IMR-90 (cell line): ENCODE data around the gene ANO2. TPM values are rescaled to one million over a fixed set of nuclear protein-coding genes. Genes with fewer than 3 reads are reported as not detected.

ENCODE experiments used
- ATAC-seq: fragments of 200-7000 bp; cut with Tn5 transposase; 2 replicates; pipeline ENCODE4 v1.9.1; 2020; ENCODE audit warnings: low read depth, mild to moderate bottlenecking, moderate library complexity
- BruUV-seq: library from RNA; stranded (reverse); fragments of 400-500 nt; replicated peaks from 2 replicates; lab custom pipeline; 2021; lab: Mats Ljungman, UMichigan
- CTCF ChIA-PET: fragments of 300-600 bp; formaldehyde crosslinking; extraction: SDS; loops from one replicate; lab custom pipeline; 2021; ENCODE audit warnings: antibody characterized with exemption; lab: Yijun Ruan, JAX
- POLR2A ChIA-PET: fragments of 300-600 bp; sonication (Branson Sonifier 250); formaldehyde crosslinking; loops from one replicate; lab custom pipeline; 2022; ENCODE audit warnings: antibody characterized with exemption; ENCODE audit not compliant: unreplicated experiment; lab: Charles Lee
- DNase-seq: peaks from one replicate; pipeline ENCODE4 v3.0.0; 2013
- H2AFZ ChIP-seq: replicated peaks from 2 replicates; pipeline ENCODE3; 2013; ENCODE audit warnings: low read length, mild to moderate bottlenecking; ENCODE audit not compliant: poor library complexity
- H2AK5ac ChIP-seq: 2 replicates; pipeline ENCODE4 v1.6.1; 2013; ENCODE audit warnings: low read depth, low read length, inconsistent platforms
- H2AK9ac ChIP-seq: replicated peaks from 2 replicates; pipeline ENCODE3; 2013; ENCODE audit warnings: mild to moderate bottlenecking, low read depth, low read length, moderate library complexity; ENCODE audit not compliant: poor library complexity
- H2BK120ac ChIP-seq: 2 replicates; pipeline ENCODE4 v1.6.1; 2013; ENCODE audit warnings: low read depth, low read length, inconsistent platforms
- H2BK15ac ChIP-seq: 3 replicates; pipeline ENCODE4 v1.6.1; 2013; ENCODE audit warnings: low read depth, low read length, inconsistent platforms
- H2BK20ac ChIP-seq: 2 replicates; pipeline ENCODE4 v1.6.1; 2013; ENCODE audit warnings: low read depth, mild to moderate bottlenecking, inconsistent platforms, low read length, moderate library complexity
- H2BK5ac ChIP-seq: 2 replicates; pipeline ENCODE4 v1.6.1; 2013; ENCODE audit warnings: mild to moderate bottlenecking, low read depth, low read length, inconsistent platforms; ENCODE audit not compliant: poor library complexity, severe bottlenecking
- H3K14ac ChIP-seq: replicated peaks from 2 replicates; pipeline ENCODE4 v1.6.1; 2013; ENCODE audit warnings: low read depth, low read length, inconsistent platforms
- H3K18ac ChIP-seq: 2 replicates; pipeline ENCODE4 v1.6.1; 2013; ENCODE audit warnings: low read depth, low read length, control low read depth
- H3K23ac ChIP-seq: 2 replicates; pipeline ENCODE4 v1.6.1; 2013; ENCODE audit warnings: low read depth, low read length, inconsistent platforms
- H3K27ac ChIP-seq: 2 replicates; pipeline ENCODE4 v1.5.1; 2013; ENCODE audit warnings: mild to moderate bottlenecking, control low read depth, low read length; ENCODE audit not compliant: insufficient read depth
- H3K27me3 ChIP-seq: 2 replicates; pipeline ENCODE4 v1.6.1; 2013; ENCODE audit warnings: low read length; ENCODE audit not compliant: control insufficient read depth, insufficient read depth
- H3K36me3 ChIP-seq: 2 replicates; pipeline ENCODE4 v1.6.1; 2013; ENCODE audit warnings: low read length, mixed read lengths; ENCODE audit not compliant: control insufficient read depth, insufficient read depth
- H3K4ac ChIP-seq: 2 replicates; pipeline ENCODE4 v1.6.1; 2013; ENCODE audit warnings: low read depth, low read length, inconsistent platforms
- H3K4me1 ChIP-seq: 2 replicates; pipeline ENCODE4 v1.6.1; 2013; ENCODE audit warnings: low read length, mixed read lengths; ENCODE audit not compliant: control insufficient read depth, insufficient read depth
- H3K4me2 ChIP-seq: 2 replicates; pipeline ENCODE4 v1.6.1; 2013; ENCODE audit warnings: low read depth, mild to moderate bottlenecking, control low read depth, low read length, moderate library complexity
- H3K4me3 ChIP-seq: 2 replicates; pipeline ENCODE4 v1.5.1; 2013; ENCODE audit warnings: low read depth, mild to moderate bottlenecking, control low read depth, low read length, moderate library complexity; ENCODE audit not compliant: insufficient read depth
- H3K56ac ChIP-seq: 2 replicates; pipeline ENCODE4 v1.6.1; 2013; ENCODE audit warnings: low read length, inconsistent platforms; ENCODE audit not compliant: insufficient read depth; ENCODE audit errors: extremely low read depth
- H3K79me1 ChIP-seq, 2 experiments: 2 replicates each; pipeline ENCODE4 v1.6.1; 2013; ENCODE audit warnings: low read length in 2 of 2, inconsistent platforms in 1 of 2, low read depth in 1 of 2
- H3K9ac ChIP-seq: 2 replicates; pipeline ENCODE4 v1.6.1; 2013; ENCODE audit warnings: low read depth, low read length, control low read depth
- H3K9me1 ChIP-seq: 2 replicates; pipeline ENCODE4 v1.6.1; 2013; ENCODE audit warnings: low read length, inconsistent platforms; ENCODE audit not compliant: insufficient read depth
- H3K9me3 ChIP-seq: 2 replicates; pipeline ENCODE4 v1.6.1; 2013; ENCODE audit warnings: low read length; ENCODE audit not compliant: control insufficient read depth, insufficient read depth
- H4K20me1 ChIP-seq: 2 replicates; pipeline ENCODE4 v1.6.1; 2013; ENCODE audit warnings: low read length, inconsistent platforms; ENCODE audit not compliant: insufficient read depth
- H4K5ac ChIP-seq: 2 replicates; pipeline ENCODE4 v1.6.1; 2013; ENCODE audit warnings: mild to moderate bottlenecking, low read depth, low read length, control low read depth
- H4K8ac ChIP-seq, 2 experiments: 2 replicates each; pipeline ENCODE4 v1.6.1; 2013; ENCODE audit warnings: low read depth in 2 of 2, low read length in 2 of 2, control low read depth in 1 of 2, inconsistent platforms in 1 of 2
- H4K91ac ChIP-seq: 2 replicates; pipeline ENCODE4 v1.6.1; 2013; ENCODE audit warnings: low read depth, low read length, inconsistent platforms; ENCODE audit not compliant: insufficient read depth
- BHLHE40 ChIP-seq: fragments of 150-350 bp; IDR thresholded peaks from 2 replicates; pipeline ENCODE4 v1.6.1; 2016; ENCODE audit warnings: mild to moderate bottlenecking, low read depth, low read length
- CEBPB ChIP-seq: IDR thresholded peaks from 2 replicates; pipeline ENCODE4 v1.6.1; 2012; ENCODE audit warnings: low read depth, low read length, improper control_type of control experiment
- CHD1 ChIP-seq: IDR thresholded peaks from 2 replicates; pipeline ENCODE4 v1.6.1; 2012; ENCODE audit warnings: low read depth, low read length, improper control_type of control experiment
- FOS ChIP-seq: fragments of 150-350 bp; IDR thresholded peaks from 2 replicates; pipeline ENCODE4 v1.6.1; 2016; ENCODE audit warnings: low read depth, low read length
- MAFK ChIP-seq: IDR thresholded peaks from 2 replicates; pipeline ENCODE4 v1.6.1; 2012; ENCODE audit warnings: low read depth, low read length, improper control_type of control experiment
- MAZ ChIP-seq: IDR thresholded peaks from 2 replicates; pipeline ENCODE4 v1.6.1; 2012; ENCODE audit warnings: low read depth, mild to moderate bottlenecking, low read length, improper control_type of control experiment, moderate library complexity, borderline replicate concordance
- MXI1 ChIP-seq: IDR thresholded peaks from 2 replicates; pipeline ENCODE4 v1.6.1; 2012; ENCODE audit warnings: low read depth, mild to moderate bottlenecking, low read length, moderate library complexity, borderline replicate concordance
- POLR2A ChIP-seq: IDR thresholded peaks from 2 replicates; pipeline ENCODE4 v1.6.1; 2012; ENCODE audit warnings: mild to moderate bottlenecking, low read depth, low read length
- RAD21 ChIP-seq: IDR thresholded peaks from 2 replicates; pipeline ENCODE4 v1.6.1; 2012; ENCODE audit warnings: low read length, improper control_type of control experiment
- RCOR1 ChIP-seq: IDR thresholded peaks from 2 replicates; pipeline ENCODE4 v1.6.1; 2012; ENCODE audit warnings: mild to moderate bottlenecking, low read length, improper control_type of control experiment; ENCODE audit not compliant: insufficient replicate concordance
- RFX5 ChIP-seq: IDR thresholded peaks from 2 replicates; pipeline ENCODE4 v1.8.0; 2012; ENCODE audit warnings: low read depth, mild to moderate bottlenecking, low read length, moderate library complexity
- SMC3 ChIP-seq: fragments of 150-350 bp; IDR thresholded peaks from 2 replicates; pipeline ENCODE4 v1.6.1; 2016; ENCODE audit warnings: low read depth, mild to moderate bottlenecking, antibody characterized with exemption, low read length, moderate library complexity
- WGBS, 2 experiments: methylation state at CpG; one replicate each; pipeline versions ENCODE4 v1.1.5 to v1.1.7; 2013; ENCODE audit warnings: missing lambda C conversion rate in 2 of 2; ENCODE audit not compliant: insufficient read length in 1 of 2; ENCODE audit errors: extremely low coverage in 2 of 2; 5-methylcytosine and 5-hydroxymethylcytosine counted together
- dilution Hi-C: fragments of 300-500 bp; cut with HindIII; formaldehyde crosslinking; loops from one replicate; pipeline ENCODE4 v1.14.3; 2018; ENCODE audit warnings: low sequenced_read_pairs; ENCODE audit not compliant: unreplicated experiment
- in situ Hi-C: fragments of 300-500 bp; cut with MboI; formaldehyde crosslinking; loops from 3 replicates; pipeline ENCODE4 v1.14.3; 2019; ENCODE audit warnings: low sequenced_read_pairs, inconsistent platforms, mixed read lengths
- intact Hi-C: fragments of 100-400 bp; cut with micrococcal nuclease; formaldehyde crosslinking; loops from 2 replicates; pipeline ENCODE4 v1.10.0; 2022
- polyA plus RNA-seq, 3 experiments: library from polyadenylated mRNA; depleted of rRNA; stranded (reverse); fragments of >200 nt; gene quantifications; 2 replicates each; pipeline ENCODE4 v1.2.3, GENCODE V29; 2012; ENCODE audit warnings: low replicate concordance in 1 of 3
- total RNA-seq: library from RNA; depleted of rRNA; stranded (reverse); fragments of >200 nt; gene quantifications from 2 replicates; pipeline ENCODE4 v1.2.3, GENCODE V29; 2012
- TF ChIP-seq, protein P1 (sequence below): conservative IDR thresholded peaks from 2 replicates; pipeline ENCODE4 v1.5.1; 2012; ENCODE audit warnings: mild to moderate bottlenecking, low read depth, low read length, improper control_type of control experiment
- TF ChIP-seq, protein P2 (sequence below): fragments of 150-350 bp; IDR thresholded peaks from 2 replicates; pipeline ENCODE4 v1.6.1; 2016; ENCODE audit warnings: low read depth, mild to moderate bottlenecking, low read length, moderate library complexity, borderline replicate concordance
- TF ChIP-seq, protein P3 (sequence below): fragments of 150-350 bp; IDR thresholded peaks from 2 replicates; pipeline ENCODE4 v1.6.1; 2017; ENCODE audit warnings: mild to moderate bottlenecking, antibody characterized with exemption, low read length, low read depth

ANO2 gene
- total and polyA plus RNA-seq, 2 of the 4 experiments (the other 2 are of a cell fraction) = 0.22 TPM; not detected in 1

- ChIA-PET POLR2A (no interaction called here), CTCF (no interaction called here)
- H2AFZ ChIP-seq = no peak overlapping the region
- H2BK20ac ChIP-seq = no peak overlapping the region
- H3K23ac ChIP-seq = no peak overlapping the region
- H4K91ac ChIP-seq = no peak overlapping the region
- H3K27me3 ChIP-seq = peaks cover 38% of the 10 kb centered on the region
- intact Hi-C loops = no loop called here
- DNase-seq (no peak), ATAC-seq (no peak)
- H3K4me3 ChIP-seq = no peak overlapping the region
- H3K4me2 ChIP-seq = no peak overlapping the region
- H3K79me1 ChIP-seq = no peaks in the 10 kb centered on the region
- BruUV-seq = no TSS peak
- H3K4me1 ChIP-seq = peaks cover 2% of the 10 kb centered on the region; the same call in 1 of the 2 replicates
- no peak overlapping the region for H3K27ac ChIP-seq
- in situ Hi-C loops = no loop called here
- H3K9ac ChIP-seq = no peak overlapping the region
- H3K9me1 ChIP-seq = no peaks in the 10 kb centered on the region
- H3K9me3 ChIP-seq = no peaks in the 10 kb centered on the region
- H2AK9ac ChIP-seq = no peak overlapping the region
- 60% methylated on average over 1 of the region's 7 CpGs; no CpG with 5 or more reads in 1 of the 2 experiments for WGBS, 2 experiments
- dilution Hi-C loops = no loop called here
- TF ChIP-seq POLR2A (no peak), FOS (no peak), MAFK (no peak), MAZ (no peak), BHLHE40 (no peak), RAD21 (no peak), MXI1 (no peak), RFX5 (no peak), CEBPB (no peak), RCOR1 (no peak), SMC3 (no peak), CHD1 (no peak)
- TF ChIP-seq, protein P1, sequence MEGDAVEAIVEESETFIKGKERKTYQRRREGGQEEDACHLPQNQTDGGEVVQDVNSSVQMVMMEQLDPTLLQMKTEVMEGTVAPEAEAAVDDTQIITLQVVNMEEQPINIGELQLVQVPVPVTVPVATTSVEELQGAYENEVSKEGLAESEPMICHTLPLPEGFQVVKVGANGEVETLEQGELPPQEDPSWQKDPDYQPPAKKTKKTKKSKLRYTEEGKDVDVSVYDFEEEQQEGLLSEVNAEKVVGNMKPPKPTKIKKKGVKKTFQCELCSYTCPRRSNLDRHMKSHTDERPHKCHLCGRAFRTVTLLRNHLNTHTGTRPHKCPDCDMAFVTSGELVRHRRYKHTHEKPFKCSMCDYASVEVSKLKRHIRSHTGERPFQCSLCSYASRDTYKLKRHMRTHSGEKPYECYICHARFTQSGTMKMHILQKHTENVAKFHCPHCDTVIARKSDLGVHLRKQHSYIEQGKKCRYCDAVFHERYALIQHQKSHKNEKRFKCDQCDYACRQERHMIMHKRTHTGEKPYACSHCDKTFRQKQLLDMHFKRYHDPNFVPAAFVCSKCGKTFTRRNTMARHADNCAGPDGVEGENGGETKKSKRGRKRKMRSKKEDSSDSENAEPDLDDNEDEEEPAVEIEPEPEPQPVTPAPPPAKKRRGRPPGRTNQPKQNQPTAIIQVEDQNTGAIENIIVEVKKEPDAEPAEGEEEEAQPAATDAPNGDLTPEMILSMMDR = no peak
- TF ChIP-seq, protein P2, sequence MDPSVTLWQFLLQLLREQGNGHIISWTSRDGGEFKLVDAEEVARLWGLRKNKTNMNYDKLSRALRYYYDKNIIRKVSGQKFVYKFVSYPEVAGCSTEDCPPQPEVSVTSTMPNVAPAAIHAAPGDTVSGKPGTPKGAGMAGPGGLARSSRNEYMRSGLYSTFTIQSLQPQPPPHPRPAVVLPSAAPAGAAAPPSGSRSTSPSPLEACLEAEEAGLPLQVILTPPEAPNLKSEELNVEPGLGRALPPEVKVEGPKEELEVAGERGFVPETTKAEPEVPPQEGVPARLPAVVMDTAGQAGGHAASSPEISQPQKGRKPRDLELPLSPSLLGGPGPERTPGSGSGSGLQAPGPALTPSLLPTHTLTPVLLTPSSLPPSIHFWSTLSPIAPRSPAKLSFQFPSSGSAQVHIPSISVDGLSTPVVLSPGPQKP = no peak
- TF ChIP-seq, protein P3, sequence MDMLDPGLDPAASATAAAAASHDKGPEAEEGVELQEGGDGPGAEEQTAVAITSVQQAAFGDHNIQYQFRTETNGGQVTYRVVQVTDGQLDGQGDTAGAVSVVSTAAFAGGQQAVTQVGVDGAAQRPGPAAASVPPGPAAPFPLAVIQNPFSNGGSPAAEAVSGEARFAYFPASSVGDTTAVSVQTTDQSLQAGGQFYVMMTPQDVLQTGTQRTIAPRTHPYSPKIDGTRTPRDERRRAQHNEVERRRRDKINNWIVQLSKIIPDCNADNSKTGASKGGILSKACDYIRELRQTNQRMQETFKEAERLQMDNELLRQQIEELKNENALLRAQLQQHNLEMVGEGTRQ = no peak
- no peak overlapping the region for H3K14ac ChIP-seq
- no peaks in the 10 kb centered on the region for H3K36me3 ChIP-seq
- H3K18ac ChIP-seq = no peak overlapping the region
- H2BK5ac ChIP-seq = no peak overlapping the region
- no peak overlapping the region for H2BK15ac ChIP-seq
- H4K20me1 ChIP-seq = no peaks in the 10 kb centered on the region
- no peak overlapping the region for H2AK5ac ChIP-seq
- no peak overlapping the region for H2BK120ac ChIP-seq
- no peak overlapping the region for H4K8ac ChIP-seq
- H3K4ac ChIP-seq = no peak overlapping the region
- H4K5ac ChIP-seq = no peak overlapping the region
- H3K56ac ChIP-seq = no peak overlapping the region
Measured at GRCh38 chr12:5803532-5803931, 141.5 kb downstream of the ANO2 start.
